ENCODE results near the gene STX10. TPM values are rescaled to one million over a fixed set of nuclear protein-coding genes. Genes with fewer than 3 reads are reported as not detected.
A peak's percentile ranks its signal among the peaks of the same experiment; 100 is the strongest.
"Not testable (repeated sequence)": the region's sequence is repeated elsewhere in the genome, so short reads cannot be mapped to it uniquely, and the experiment has no call there.

The STX10 gene
- total RNA-seq, 2 donors from 2014 or later: 54.2 to 65.3 TPM

GRCh38 chr19:13169769-13170168 is 19.6 kb upstream of the STX10 start:
- Histone ChIP-seq H3K27ac (peak overlapping the region in 2 of 4 donors; percentile 10 to 94), H3K9me3 (no peaks in the 10 kb centered on the region), H3K4me3 (no peak overlapping the region), H3K4me1 (peaks cover 48% of the 10 kb centered on the region), H3K36me3 (replicated peaks in 1 of 2; ENCODE audit: insufficient read depth in 1 of 2, low read depth in 2 of 2) (no peaks in the 10 kb centered on the region), H3K27me3 (no peaks in the 10 kb centered on the region)
- no peak for ATAC-seq
- intact Hi-C loops (cut with DNase I): no loop called here
- TF ChIP-seq CTCF (IDR thresholded peaks at IDR 0.05): no peak
- TF ChIP-seq POLR2A (IDR thresholded peaks at IDR 0.05): no peak
- DNase-seq: peak in 3 of 4 donors; percentile 41 to 52 (median 42)
- 46 to 60% methylated on average over 3 to 5 of the region's 5 CpGs for WGBS, 2 donors

- H3K4me3 ChIP-seq; H3K9me3 ChIP-seq; ATAC-seq; H3K27me3 ChIP-seq; DNase-seq; intact Hi-C loops (cut with DNase I); H3K36me3 ChIP-seq (replicated peaks in 1 of 2; ENCODE audit: insufficient read depth in 1 of 2, low read depth in 2 of 2): not testable (repeated sequence)
- peak overlapping the region in 2 of 4 donors; percentile 94 to 96 for H3K27ac ChIP-seq
- H3K4me1 ChIP-seq: peaks cover 73% of the 10 kb centered on the region
- WGBS, 2 donors: 80 to 100% methylated on average over 3 of the region's 3 CpGs
These were observed 16.0 kb upstream of the STX10 start for GRCh38 chr19:13166151-13166550.

- no peak overlapping the region for H3K4me3 ChIP-seq
- peak overlapping the region; percentile 90 to 96 (median 94) for H3K27ac ChIP-seq
- intact Hi-C loops (cut with DNase I): no loop called here
- DNase-seq (no peak), ATAC-seq (no peak)
- TF ChIP-seq POLR2A (IDR thresholded peaks at IDR 0.05) (no peak), CTCF (IDR thresholded peaks at IDR 0.05) (no peak)
- peaks cover 74% of the 10 kb centered on the region for H3K4me1 ChIP-seq
- no peaks in the 10 kb centered on the region for H3K36me3 ChIP-seq (replicated peaks in 1 of 2; ENCODE audit: insufficient read depth in 1 of 2, low read depth in 2 of 2)
- no peaks in the 10 kb centered on the region for H3K27me3 ChIP-seq
- WGBS, 2 donors: 80 to 91% methylated on average over 17 to 19 of the region's 19 CpGs
- H3K9me3 ChIP-seq: no peaks in the 10 kb centered on the region
These were observed 15.2 kb upstream of the STX10 start for GRCh38 chr19:13165162-13165997.

GRCh38 chr19:13164343-13165161 is 14.4 kb upstream of the STX10 start:
- ATAC-seq (no peak), DNase-seq (peak; percentile 52 to 67 (median 56))
- peaks cover 70% of the 10 kb centered on the region for H3K4me1 ChIP-seq
- peak in 1 of 7 experiments; percentile 2 for TF ChIP-seq CTCF (IDR thresholded peaks at IDR 0.05)
- TF ChIP-seq POLR2A (IDR thresholded peaks at IDR 0.05): no peak
- H3K27me3 ChIP-seq: no peaks in the 10 kb centered on the region
- H3K27ac ChIP-seq: peak overlapping the region; percentile 90 to 96 (median 94)
- intact Hi-C loops (cut with DNase I): no loop called here
- H3K4me3 ChIP-seq: no peak overlapping the region
- H3K36me3 ChIP-seq (replicated peaks in 1 of 2; ENCODE audit: insufficient read depth in 1 of 2, low read depth in 2 of 2): no peaks in the 10 kb centered on the region
- 30 to 35% methylated on average over 16 to 19 of the region's 19 CpGs for WGBS, 2 donors
- H3K9me3 ChIP-seq: no peaks in the 10 kb centered on the region
